Measurements from ENCODE around the gene IGF2BP3. TPM values are rescaled to one million over a fixed set of nuclear protein-coding genes. Genes with fewer than 3 reads are reported as not detected.
"Not testable (repeated sequence)": the region's sequence is repeated elsewhere in the genome, so short reads cannot be mapped to it uniquely, and the experiment has no call there.

IGF2BP3 gene
- total and polyA plus RNA-seq, 3 donors from 2014 or later = 17.8 to 36.0 (median 20.1) TPM

DNA sequence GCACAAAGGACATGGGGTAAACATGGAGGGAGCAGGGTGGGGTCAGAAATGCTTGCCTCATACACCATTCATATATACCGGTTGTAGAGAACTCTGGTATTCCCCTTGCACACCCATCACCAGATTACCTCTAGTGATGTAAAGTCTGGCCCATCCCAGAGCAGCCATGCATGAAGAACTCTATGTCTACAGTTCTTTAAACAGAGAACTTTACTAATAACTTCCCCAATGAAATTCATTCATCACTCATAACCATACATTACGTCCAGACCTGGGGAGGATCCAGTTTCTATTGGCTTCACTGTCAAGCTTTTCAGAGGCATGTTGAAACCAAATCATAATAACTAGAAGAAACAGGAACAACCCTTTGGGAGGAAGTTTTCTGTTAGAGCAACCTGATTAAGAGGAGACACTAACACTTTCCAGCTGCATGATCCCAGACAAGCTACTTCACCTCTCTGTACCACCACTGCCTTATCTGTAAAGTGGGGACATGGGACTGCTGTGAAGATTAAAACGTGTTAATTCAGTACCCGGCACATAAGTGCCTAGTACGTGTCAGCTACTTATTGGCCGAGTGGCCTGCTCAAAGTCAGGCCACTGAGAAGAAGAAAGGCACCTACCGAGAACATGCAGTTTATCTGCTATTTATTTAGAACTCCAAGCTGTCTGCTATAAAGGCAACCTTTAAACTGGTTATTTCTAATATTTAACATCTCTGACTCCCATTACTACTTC, 59.7 kb downstream of the IGF2BP3 start:
- DNase-seq = no peak
- H3K9me3 ChIP-seq = no peaks in the 10 kb centered on the region
- no peaks in the 10 kb centered on the region for H3K36me3 ChIP-seq (ENCODE audit: low read depth, missing control alignments)
- H3K4me3 ChIP-seq = no peak overlapping the region
- no peaks in the 10 kb centered on the region for H3K4me1 ChIP-seq
- H3K27ac ChIP-seq = no peak overlapping the region
- no peak for TF ChIP-seq POLR2A (IDR thresholded peaks at IDR 0.05)
- TF ChIP-seq, protein P1, sequence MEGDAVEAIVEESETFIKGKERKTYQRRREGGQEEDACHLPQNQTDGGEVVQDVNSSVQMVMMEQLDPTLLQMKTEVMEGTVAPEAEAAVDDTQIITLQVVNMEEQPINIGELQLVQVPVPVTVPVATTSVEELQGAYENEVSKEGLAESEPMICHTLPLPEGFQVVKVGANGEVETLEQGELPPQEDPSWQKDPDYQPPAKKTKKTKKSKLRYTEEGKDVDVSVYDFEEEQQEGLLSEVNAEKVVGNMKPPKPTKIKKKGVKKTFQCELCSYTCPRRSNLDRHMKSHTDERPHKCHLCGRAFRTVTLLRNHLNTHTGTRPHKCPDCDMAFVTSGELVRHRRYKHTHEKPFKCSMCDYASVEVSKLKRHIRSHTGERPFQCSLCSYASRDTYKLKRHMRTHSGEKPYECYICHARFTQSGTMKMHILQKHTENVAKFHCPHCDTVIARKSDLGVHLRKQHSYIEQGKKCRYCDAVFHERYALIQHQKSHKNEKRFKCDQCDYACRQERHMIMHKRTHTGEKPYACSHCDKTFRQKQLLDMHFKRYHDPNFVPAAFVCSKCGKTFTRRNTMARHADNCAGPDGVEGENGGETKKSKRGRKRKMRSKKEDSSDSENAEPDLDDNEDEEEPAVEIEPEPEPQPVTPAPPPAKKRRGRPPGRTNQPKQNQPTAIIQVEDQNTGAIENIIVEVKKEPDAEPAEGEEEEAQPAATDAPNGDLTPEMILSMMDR (IDR thresholded peaks at IDR 0.05) = no peak
- 77 to 88% methylated on average over 7 of the region's 7 CpGs for WGBS, 2 donors
- H3K27me3 ChIP-seq = no peaks in the 10 kb centered on the region
- intact Hi-C loops (cut with DNase I; ENCODE audit: low total_unique reads) = no loop called here

DNA sequence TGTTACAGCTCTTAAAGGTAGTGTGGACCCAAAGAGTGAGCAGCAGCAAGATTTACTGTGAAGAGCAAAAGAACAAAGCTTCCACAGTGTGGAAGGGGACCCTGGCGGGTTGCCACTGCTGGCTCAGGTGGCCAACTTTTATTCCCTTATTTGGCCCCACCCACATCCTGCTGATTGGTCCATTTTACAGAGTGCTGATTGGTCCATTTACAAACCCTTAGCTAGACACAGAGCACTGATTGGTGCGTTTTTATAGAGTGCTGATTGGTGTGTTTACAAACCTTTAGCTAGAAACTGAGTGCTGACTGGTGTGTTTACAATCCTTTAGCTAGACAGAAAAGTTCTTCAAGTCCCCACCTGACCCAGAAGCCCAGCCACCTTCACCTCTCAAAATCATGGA, 63.7 kb downstream of the IGF2BP3 start:
- H3K4me3 ChIP-seq; intact Hi-C loops (cut with DNase I; ENCODE audit: low total_unique reads); DNase-seq; H3K9me3 ChIP-seq; H3K4me1 ChIP-seq; H3K27ac ChIP-seq; H3K36me3 ChIP-seq (ENCODE audit: low read depth, missing control alignments); H3K27me3 ChIP-seq: not testable (repeated sequence)
- 86 to 92% methylated on average over 2 of the region's 2 CpGs for whole genome bisulfite sequencing, 2 donors

DNA sequence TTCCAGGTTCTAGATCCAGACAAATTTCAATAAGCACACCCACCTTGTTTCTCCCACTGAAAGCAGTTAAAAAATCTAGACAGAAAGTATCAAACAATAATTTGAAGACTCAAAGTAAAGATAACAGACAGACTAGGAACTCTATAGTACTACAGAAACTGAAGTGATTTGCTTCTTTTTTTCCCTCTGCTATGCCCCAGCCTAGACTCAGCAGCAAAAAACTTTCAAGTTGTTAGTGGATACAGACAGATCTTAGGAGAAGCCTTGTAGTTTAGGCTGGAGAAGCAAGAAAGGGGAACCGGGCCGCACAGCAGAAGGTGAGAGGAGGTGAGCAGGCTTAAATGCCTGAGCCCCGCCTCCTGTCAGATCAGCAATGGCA, 65.1 kb downstream of the IGF2BP3 start:
- intact Hi-C loops (cut with DNase I; ENCODE audit: low total_unique reads) = no loop called here
- 85 to 91% methylated on average over 3 of the region's 3 CpGs for WGBS, 2 donors
- no peak for TF ChIP-seq POLR2A (IDR thresholded peaks at IDR 0.05)
- TF ChIP-seq, protein P1 (IDR thresholded peaks at IDR 0.05) = no peak
- no peaks in the 10 kb centered on the region for H3K4me1 ChIP-seq
- no peak overlapping the region for H3K4me3 ChIP-seq
- no peaks in the 10 kb centered on the region for H3K27me3 ChIP-seq
- DNase-seq = no peak
- no peaks in the 10 kb centered on the region for H3K36me3 ChIP-seq (ENCODE audit: low read depth, missing control alignments)
- H3K27ac ChIP-seq = no peak overlapping the region
- H3K9me3 ChIP-seq = no peaks in the 10 kb centered on the region

DNA sequence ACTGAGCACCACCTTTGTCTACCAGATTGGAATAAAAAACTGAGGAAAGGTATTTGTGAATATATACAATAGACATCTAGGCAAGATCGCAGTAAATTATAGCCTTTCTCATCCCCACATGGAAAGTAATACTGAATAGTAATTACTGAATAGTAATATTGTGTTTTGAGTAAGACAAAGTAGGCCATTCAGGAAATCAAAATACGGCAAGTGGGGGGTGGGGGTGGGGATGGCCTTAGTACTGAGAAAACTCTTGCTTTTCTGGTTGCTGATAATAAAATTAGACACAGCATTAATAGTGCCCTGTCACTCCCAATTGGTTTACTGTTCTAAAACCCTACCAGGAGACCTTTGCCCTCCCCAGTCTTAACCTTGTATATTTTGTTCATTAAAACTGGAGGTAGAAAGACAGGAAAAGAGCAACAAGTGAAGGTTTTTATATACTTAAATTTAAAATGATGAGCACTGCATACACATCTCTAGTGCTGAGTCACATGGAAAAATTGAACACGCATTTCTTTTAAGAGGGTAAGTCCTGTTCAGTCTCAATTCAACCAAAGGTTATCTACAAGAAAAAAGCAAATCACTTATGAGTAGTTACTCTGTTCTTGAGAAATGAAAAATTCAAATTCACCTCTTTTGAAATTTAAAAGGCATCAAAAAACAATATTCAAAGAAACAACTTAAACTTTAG, 65.6 kb downstream of the IGF2BP3 start:
- no peaks in the 10 kb centered on the region for H3K9me3 ChIP-seq
- intact Hi-C loops (cut with DNase I; ENCODE audit: low total_unique reads) = no loop called here
- H3K27me3 ChIP-seq = no peaks in the 10 kb centered on the region
- H3K4me3 ChIP-seq = no peak overlapping the region
- no peaks in the 10 kb centered on the region for H3K36me3 ChIP-seq (ENCODE audit: low read depth, missing control alignments)
- DNase-seq = no peak
- WGBS, 2 donors = 85 to 86% methylated on average over 3 of the region's 3 CpGs
- TF ChIP-seq, protein P1 (IDR thresholded peaks at IDR 0.05) = no peak
- no peak for TF ChIP-seq POLR2A (IDR thresholded peaks at IDR 0.05)
- H3K27ac ChIP-seq = no peak overlapping the region
- no peaks in the 10 kb centered on the region for H3K4me1 ChIP-seq

DNA sequence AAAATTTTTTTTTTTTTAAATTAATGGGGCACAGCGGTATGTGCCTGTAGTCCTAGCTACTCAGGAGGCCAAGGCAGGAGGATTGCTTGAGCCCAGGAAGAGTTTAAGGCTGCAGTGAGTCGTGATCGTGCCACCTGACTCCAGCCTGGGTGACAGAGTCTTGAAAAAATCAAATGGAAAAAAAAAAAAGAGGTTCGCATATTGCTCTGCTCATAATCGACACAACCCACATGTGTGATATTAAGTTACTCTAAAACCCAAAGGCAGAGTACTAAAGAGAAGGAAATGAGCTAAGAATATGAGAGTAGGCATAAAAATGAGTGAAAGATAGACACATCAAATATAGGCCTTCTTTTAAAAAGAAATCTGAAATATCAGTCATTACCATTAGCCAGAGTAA, 66.3 kb downstream of the IGF2BP3 start:
- Histone ChIP-seq H3K27me3 (no peaks in the 10 kb centered on the region), H3K4me3 (no peak overlapping the region), H3K4me1 (no peaks in the 10 kb centered on the region), H3K9me3 (no peaks in the 10 kb centered on the region), H3K27ac (no peak overlapping the region), H3K36me3 (ENCODE audit: low read depth, missing control alignments) (no peaks in the 10 kb centered on the region)
- TF ChIP-seq, protein P1 (IDR thresholded peaks at IDR 0.05) = no peak
- TF ChIP-seq POLR2A (IDR thresholded peaks at IDR 0.05) = no peak
- intact Hi-C loops (cut with DNase I; ENCODE audit: low total_unique reads) = no loop called here
- DNase-seq = no peak
- WGBS, 2 donors = 95 to 98% methylated on average over 5 of the region's 5 CpGs

DNA sequence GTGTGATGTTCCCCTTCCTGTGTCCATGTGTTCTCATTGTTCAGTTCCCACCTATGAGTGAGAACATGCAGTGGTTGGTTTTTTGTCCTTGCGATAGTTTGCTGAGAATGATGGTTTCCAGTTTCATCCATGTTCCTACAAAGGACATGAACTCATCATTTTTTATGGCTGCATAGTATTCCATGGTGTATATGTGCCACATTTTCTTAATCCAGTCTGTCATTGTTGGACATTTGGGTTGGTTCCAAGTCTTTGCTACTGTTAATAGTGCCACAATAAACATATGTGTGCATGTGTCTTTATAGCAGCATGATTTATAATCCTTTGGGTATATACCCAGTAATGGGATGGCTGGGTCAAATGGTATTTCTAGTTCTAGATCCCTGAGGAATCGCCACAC, 72.2 kb downstream of the IGF2BP3 start:
- H3K27me3 ChIP-seq; H3K9me3 ChIP-seq; H3K4me3 ChIP-seq; H3K36me3 ChIP-seq (ENCODE audit: low read depth, missing control alignments); H3K27ac ChIP-seq; intact Hi-C loops (cut with DNase I; ENCODE audit: low total_unique reads); DNase-seq; H3K4me1 ChIP-seq: not testable (repeated sequence)
- WGBS, 2 donors = 95 to 96% methylated on average over 2 of the region's 2 CpGs
